Measurements from ENCODE around the gene NACC2.
A peak's percentile ranks its signal among the peaks of the same experiment; 100 is the strongest.

DNA sequence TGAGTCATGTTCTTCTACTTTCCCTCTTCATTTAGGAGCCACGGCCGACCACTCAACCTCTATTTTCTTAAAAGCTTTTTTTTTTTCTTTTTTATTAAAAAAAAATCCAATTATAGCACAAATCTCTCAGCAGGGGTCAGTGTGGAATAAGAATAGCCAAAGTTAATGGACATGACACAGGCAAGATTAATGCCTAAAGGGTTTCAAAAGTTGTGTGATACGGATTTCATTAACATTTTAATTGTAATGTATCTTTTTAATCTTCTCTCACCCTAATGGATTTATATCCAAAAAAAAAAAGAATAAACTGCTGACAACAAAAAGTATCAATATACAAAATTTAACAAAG lies 5.4 kb downstream of the NACC2 start:
- TF ChIP-seq, protein P1, sequence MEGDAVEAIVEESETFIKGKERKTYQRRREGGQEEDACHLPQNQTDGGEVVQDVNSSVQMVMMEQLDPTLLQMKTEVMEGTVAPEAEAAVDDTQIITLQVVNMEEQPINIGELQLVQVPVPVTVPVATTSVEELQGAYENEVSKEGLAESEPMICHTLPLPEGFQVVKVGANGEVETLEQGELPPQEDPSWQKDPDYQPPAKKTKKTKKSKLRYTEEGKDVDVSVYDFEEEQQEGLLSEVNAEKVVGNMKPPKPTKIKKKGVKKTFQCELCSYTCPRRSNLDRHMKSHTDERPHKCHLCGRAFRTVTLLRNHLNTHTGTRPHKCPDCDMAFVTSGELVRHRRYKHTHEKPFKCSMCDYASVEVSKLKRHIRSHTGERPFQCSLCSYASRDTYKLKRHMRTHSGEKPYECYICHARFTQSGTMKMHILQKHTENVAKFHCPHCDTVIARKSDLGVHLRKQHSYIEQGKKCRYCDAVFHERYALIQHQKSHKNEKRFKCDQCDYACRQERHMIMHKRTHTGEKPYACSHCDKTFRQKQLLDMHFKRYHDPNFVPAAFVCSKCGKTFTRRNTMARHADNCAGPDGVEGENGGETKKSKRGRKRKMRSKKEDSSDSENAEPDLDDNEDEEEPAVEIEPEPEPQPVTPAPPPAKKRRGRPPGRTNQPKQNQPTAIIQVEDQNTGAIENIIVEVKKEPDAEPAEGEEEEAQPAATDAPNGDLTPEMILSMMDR (IDR thresholded peaks at IDR 0.05), result peak; percentile 15 to 38 (median 27)
- TF ChIP-seq POLR2AphosphoS5 (IDR thresholded peaks at IDR 0.05) (no peak), POLR2A (IDR thresholded peaks at IDR 0.05) (no peak), EP300 (IDR thresholded peaks at IDR 0.05; ENCODE audit: low read depth) (no peak)
